HEK293 (cell line): ENCODE data around the gene SLITRK1.

Experiments
- GLI4 ChIP-seq: fragments of 450-650 bp; formaldehyde crosslinking; IDR thresholded peaks from 2 replicates; pipeline ENCODE4 v1.5.1; 2016; ENCODE audit warnings: missing biosample characterization, missing genetic modification characterization
- KLF1 ChIP-seq: fragments of 450-650 bp; formaldehyde crosslinking; IDR thresholded peaks from 2 replicates; pipeline ENCODE4 v1.5.1; 2016; ENCODE audit warnings: missing biosample characterization, missing genetic modification characterization
- MZF1 ChIP-seq: fragments of 450-650 bp; formaldehyde crosslinking; IDR thresholded peaks from 2 replicates; pipeline ENCODE4 v1.5.1; 2017; ENCODE audit warnings: missing biosample characterization, missing genetic modification characterization, borderline replicate concordance
- REST ChIP-seq: fragments of 450-650 bp; formaldehyde crosslinking; IDR thresholded peaks from 2 replicates; pipeline ENCODE4 v1.5.1; 2016; ENCODE audit warnings: missing biosample characterization, missing genetic modification characterization
- SP3 ChIP-seq: fragments of 450-650 bp; formaldehyde crosslinking; IDR thresholded peaks from 2 replicates; pipeline ENCODE4 v1.5.1; 2016; ENCODE audit warnings: missing biosample characterization, missing genetic modification characterization
- TCF7L2 ChIP-seq: IDR thresholded peaks from 2 replicates; pipeline ENCODE4 v1.6.1; 2011; ENCODE audit warnings: low read depth, mild to moderate bottlenecking, inconsistent platforms, low read length, moderate library complexity, borderline replicate concordance
- ZBTB21 ChIP-seq: fragments of 450-650 bp; formaldehyde crosslinking; IDR thresholded peaks from 2 replicates; pipeline ENCODE4 v1.5.1; 2017; ENCODE audit warnings: missing biosample characterization, missing genetic modification characterization
- ZNF510 ChIP-seq: fragments of 450-650 bp; formaldehyde crosslinking; IDR thresholded peaks from 2 replicates; pipeline ENCODE4 v1.5.1; 2018; ENCODE audit warnings: mild to moderate bottlenecking, missing genetic modification characterization, missing biosample characterization; ENCODE audit not compliant: insufficient replicate concordance
- ZNF704 ChIP-seq: fragments of 450-650 bp; formaldehyde crosslinking; IDR thresholded peaks from 2 replicates; pipeline ENCODE4 v1.5.1; 2016; ENCODE audit warnings: missing biosample characterization, missing genetic modification characterization
- TF ChIP-seq, protein P1 (sequence below): fragments of 450-650 bp; formaldehyde crosslinking; IDR thresholded peaks from 2 replicates; pipeline ENCODE4 v1.5.1; 2016; ENCODE audit warnings: missing biosample characterization, missing genetic modification characterization
- TF ChIP-seq, protein P2 (sequence below): fragments of 450-650 bp; formaldehyde crosslinking; conservative IDR thresholded peaks from 2 replicates; pipeline ENCODE4 v1.5.1; 2016; ENCODE audit warnings: low read depth, missing biosample characterization, missing genetic modification characterization

DNA sequence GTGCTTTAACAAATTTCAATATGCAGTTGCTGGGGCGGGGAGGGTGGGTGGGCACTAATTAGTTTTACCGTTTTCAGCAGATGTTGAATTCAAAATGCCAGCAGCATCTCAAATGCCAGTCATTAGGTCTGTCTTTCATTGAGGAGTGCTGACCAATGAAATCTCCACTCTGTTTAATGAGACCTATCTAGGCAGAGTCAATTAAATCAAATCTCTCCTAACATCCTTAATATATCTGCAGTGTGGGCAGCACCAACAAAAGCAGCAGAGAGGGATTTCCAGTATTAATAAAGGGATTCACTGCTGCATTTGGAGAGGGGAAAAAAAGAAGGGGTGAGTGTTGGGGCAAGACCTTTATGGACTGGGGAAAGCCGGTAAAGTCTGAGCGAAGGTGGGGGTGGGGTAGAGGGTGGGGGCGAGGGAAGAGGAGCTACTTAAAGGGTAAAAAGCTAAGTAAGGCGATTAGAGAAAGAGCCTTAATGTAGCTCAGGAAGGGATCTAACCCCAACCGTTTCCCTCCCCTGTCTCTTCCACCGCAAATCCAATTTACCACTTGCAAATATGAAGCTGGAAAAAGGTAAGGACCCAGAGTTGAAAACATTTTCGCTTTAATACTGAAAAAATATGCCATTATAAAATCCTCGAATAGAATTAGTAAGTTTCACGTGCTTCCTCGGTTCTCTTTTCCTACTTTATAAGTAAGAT lies 4.5 kb downstream of the SLITRK1 start:
- TF ChIP-seq KLF1 (no peak), TCF7L2 (no peak), ZNF510 (tag by site-specific recombination) (no peak), SP3 (tag by site-specific recombination) (no peak), ZNF704 (tag by site-specific recombination) (no peak), ZBTB21 (tag by site-specific recombination) (no peak), GLI4 (no peak), MZF1 (tag by site-specific recombination) (no peak), REST (no peak)
- TF ChIP-seq, protein P1, sequence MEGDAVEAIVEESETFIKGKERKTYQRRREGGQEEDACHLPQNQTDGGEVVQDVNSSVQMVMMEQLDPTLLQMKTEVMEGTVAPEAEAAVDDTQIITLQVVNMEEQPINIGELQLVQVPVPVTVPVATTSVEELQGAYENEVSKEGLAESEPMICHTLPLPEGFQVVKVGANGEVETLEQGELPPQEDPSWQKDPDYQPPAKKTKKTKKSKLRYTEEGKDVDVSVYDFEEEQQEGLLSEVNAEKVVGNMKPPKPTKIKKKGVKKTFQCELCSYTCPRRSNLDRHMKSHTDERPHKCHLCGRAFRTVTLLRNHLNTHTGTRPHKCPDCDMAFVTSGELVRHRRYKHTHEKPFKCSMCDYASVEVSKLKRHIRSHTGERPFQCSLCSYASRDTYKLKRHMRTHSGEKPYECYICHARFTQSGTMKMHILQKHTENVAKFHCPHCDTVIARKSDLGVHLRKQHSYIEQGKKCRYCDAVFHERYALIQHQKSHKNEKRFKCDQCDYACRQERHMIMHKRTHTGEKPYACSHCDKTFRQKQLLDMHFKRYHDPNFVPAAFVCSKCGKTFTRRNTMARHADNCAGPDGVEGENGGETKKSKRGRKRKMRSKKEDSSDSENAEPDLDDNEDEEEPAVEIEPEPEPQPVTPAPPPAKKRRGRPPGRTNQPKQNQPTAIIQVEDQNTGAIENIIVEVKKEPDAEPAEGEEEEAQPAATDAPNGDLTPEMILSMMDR (tag by site-specific recombination), result no peak
- TF ChIP-seq, protein P2, sequence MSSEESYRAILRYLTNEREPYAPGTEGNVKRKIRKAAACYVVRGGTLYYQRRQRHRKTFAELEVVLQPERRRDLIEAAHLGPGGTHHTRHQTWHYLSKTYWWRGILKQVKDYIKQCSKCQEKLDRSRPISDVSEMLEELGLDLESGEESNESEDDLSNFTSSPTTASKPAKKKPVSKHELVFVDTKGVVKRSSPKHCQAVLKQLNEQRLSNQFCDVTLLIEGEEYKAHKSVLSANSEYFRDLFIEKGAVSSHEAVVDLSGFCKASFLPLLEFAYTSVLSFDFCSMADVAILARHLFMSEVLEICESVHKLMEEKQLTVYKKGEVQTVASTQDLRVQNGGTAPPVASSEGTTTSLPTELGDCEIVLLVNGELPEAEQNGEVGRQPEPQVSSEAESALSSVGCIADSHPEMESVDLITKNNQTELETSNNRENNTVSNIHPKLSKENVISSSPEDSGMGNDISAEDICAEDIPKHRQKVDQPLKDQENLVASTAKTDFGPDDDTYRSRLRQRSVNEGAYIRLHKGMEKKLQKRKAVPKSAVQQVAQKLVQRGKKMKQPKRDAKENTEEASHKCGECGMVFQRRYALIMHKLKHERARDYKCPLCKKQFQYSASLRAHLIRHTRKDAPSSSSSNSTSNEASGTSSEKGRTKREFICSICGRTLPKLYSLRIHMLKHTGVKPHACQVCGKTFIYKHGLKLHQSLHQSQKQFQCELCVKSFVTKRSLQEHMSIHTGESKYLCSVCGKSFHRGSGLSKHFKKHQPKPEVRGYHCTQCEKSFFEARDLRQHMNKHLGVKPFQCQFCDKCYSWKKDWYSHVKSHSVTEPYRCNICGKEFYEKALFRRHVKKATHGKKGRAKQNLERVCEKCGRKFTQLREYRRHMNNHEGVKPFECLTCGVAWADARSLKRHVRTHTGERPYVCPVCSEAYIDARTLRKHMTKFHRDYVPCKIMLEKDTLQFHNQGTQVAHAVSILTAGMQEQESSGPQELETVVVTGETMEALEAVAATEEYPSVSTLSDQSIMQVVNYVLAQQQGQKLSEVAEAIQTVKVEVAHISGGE (tag by site-specific recombination), result no peak
